ENCODE measurements around the gene CCDC12. TPM values are rescaled to one million over a fixed set of nuclear protein-coding genes. Genes with fewer than 3 reads are reported as not detected.
A peak's percentile ranks its signal among the peaks of the same experiment; 100 is the strongest.

CCDC12 gene
- 33.2 TPM for polyA plus RNA-seq (2013, experiment 1 of 2; ENCODE audit: insufficient read length)
- polyA plus RNA-seq (2013, experiment 2 of 2; ENCODE audit: insufficient read length): 22.9 TPM

DNA sequence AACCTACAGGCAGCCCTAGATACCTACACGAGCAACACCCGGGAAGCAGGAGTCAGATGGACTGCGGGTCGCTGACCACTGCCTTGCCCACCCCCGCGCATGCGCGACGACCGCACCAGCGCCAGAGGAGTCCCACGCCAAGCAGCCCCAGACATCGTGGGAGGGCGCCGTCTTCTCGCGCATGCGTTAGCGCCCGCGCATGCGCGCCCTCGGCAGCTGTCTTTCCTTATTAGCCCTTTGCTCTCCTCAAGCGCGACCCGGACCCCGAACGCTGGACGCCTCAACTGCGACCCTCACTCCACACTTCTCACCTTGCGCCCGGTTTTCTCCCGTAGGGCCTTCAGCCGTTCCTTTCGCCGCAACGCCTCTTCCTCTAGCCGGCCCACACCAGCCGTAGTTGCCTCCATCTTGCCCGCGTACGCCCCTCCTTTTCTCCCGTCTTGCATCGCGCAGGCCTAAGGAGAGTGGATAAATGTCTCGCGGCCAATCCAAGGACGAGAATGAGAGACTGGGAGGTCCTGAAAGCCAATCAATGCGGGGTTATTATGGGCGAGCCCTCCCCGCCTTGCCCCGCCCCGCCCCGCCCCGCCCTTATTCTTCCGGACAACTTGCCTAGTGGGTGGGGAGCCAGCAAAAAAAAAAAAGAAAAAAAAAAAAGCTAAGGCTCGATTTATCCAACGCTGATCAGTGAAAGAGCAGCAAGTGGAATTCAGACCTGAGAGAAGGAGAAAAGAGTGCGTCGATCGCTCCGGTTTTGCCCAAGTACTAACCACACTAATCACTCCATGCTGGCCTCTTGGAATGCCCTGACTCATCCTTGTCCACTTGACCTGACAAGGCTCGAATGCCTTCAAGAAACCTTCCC is at the start of gene CCDC12:
Gene CCDC12, minus strand, starts transcription at position 420 of the 865 bp plus-strand sequence. Its CDS starts 13 bp downstream, at position 407.
- peak; percentile 100 for DNase-seq

DNA sequence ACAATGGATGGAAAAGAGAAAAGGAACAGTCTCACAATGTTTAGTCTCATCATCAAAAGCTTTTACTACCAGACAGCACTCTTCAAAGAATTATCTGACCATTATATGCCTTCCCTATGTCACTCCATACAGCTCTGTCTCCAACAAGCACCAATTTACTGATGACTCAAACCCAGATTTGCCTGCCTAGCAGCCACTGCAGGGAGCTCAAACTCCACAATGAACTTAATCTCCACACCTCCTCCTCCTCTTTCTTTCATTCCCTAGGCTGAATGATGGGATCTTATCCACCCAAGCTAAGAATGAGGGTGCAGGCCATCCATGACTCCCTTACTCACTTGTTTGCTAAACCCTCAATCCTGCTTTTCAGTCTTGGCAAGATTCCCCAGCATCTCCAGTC is 48.4 kb upstream of the CCDC12 start:
- DNase-seq: no peak

DNA sequence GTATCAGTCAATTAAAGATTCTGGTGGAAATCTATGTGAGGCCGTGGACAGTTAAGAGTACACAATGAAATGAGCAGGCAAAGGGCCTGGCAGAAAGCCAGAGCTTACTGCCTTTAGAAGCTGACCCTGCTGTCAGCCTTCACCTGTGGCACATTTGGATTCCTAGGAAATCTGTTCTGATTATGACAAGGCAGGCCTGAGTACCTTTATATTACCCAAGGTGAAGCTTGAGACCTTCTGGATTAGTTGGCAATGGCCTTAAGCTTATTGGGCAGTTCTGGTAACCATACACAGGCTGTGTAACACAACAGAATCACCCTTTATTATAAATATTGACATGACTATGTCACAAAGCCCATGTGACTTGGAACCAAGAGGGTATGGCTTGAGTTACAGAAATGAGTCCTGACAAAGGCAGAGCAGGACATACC is 46.1 kb upstream of the CCDC12 start:
- DNase-seq: no peak

DNA sequence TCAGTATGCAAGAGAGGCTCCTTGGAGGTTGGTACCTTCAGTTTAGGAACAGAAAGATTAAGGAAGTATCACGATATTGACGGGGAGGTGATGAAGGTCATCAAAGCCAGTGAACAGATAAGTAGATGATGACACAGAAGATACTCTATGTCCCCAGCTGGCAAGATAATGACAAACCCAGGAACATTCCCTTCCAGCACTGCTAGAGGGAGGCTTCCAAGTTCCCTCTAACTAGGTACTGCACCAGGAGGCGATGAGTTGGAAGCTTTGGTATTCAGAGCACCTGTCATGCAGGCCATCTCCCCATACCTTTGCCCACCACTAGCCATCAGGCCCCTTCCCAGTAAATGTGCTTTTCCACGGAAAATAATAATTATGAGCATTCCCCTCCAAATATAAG is 43.8 kb upstream of the CCDC12 start:
- DNase-seq: no peak

DNA sequence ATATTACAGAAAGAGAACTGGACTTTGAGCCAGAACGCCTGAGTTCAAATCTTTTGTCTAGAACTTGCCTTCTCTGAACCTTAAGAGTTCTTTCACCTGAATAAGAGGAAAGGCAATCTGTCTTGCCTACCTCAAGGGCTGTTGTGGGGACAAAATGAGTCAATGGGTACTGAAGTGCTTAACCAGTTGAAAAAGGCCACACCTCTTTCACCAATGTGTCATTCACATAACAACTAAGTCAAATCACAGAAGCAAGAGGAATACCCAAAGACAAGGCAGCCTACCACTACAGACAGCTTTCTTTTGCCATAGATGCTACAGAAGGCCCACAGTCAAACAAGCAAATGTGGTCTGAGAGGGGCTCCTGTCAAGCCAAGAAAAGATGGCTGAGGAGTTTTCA is 42.7 kb upstream of the CCDC12 start:
- DNase-seq: no peak

DNA sequence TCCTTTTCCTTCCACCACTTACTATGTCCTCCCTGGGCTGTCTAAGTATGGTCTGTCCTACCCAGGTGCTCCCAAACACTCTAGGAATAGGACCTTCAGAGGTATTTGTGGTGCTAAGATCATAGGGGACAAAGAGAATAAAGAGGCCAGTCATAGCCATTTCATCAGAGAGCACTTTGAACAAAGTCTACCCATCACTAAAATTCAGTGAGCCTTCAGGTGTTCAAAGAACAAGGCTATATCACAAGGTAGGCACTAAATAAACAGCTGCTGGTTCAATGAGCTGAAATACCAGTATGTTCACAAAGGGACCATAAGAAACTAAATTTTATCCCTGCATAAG is 41.7 kb upstream of the CCDC12 start:
- no peak for DNase-seq

DNA sequence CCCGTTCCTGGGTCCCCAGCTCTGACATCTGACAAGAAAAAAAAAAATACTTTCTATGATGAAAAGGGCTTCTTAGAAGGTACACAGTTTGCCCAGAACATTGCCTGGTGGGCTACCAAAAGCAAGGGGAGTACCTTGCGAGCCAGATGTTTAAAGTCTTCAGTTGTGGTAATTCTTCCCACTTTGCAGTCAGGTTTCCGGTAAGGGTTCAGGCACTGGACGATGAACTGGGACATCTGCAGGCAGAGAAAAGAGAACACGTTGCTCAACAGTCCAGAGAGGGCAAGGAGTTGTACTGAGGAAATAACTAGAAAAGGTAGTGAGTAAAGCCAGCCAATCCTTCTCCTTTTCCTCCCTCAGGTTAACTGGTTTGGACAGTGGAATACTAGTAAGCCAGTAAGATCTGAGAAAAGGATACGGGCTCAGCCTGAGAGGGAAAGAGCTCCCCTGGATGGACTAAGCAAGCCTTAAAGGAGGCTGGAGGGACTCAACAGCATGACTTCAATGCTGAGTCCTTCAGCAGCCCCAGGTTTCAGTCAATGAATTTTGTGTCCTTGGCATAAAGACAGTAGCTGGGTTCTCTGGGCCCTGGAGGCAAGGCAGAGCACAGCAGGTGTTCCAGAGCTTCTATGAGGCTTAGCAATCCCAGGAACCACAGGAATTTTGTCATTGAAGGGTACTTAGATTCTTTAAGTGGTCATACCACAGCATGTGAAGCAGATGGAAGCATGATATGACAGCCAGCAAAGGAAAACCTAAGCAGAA is 41.1 kb upstream of the CCDC12 start:
- DNase-seq: peak; percentile 77

DNA sequence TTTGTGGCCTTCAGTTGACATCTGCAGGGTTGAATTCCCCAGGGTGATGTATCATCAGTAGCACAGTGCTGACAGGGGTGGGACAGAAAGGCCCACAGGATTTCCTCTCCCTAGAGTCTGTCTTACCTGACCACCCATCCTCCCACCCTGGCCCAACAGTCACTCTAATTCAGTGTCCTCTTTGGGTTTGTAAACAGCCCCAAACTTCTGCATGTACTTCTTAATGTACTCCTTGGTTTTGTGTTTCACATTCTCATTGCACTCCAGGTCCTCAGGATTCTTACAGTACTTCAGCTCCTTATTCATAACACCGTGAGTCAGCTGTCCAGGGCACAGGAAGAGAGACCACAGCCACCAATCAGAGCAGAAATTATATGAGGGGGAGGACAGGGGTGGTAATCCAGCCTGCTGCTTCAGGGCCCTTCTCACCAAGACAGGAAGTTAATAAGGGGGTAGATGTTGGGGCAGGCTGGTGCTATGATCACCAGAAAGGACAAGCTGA is 40.4 kb upstream of the CCDC12 start:
- DNase-seq: peak; percentile 92

DNA sequence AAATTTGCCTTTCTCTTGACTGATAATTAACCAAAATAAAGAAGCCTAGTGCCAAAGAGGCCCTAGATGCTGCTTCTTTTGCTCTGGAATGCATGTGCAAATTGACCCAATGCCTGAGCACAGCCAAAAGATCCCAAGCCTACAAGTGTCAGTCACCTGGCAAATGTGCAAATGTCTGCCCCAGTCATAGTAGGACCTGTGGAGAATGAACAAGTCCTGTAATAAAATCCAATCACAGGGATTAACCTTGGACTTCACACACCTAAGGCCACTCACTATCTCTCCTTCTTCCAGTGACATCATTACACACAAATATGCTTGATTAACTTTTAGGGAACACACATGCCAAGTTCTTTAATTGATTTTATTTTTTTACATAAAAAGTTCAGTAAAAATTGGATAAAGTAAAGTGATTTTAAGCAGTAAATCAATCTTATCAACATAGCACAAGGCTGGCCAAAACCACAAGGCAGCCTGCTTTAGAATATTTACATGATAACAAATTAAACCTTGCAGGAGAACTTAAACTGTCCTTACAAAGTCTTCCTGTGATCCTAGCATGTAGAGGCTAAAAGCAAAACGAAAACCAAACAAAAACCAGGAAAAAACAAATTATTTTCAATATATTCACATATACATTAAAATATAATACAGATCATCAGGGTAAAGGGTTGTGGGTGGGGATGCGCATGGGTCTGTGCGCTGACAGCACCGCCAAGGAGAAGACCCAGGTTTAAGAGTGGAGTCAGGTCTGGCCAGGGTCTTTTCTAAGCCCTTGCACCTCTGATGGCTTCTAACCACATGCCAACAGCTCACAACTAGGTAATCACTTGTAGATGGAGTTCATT is 39.8 kb upstream of the CCDC12 start:
- DNase-seq: no peak

DNA sequence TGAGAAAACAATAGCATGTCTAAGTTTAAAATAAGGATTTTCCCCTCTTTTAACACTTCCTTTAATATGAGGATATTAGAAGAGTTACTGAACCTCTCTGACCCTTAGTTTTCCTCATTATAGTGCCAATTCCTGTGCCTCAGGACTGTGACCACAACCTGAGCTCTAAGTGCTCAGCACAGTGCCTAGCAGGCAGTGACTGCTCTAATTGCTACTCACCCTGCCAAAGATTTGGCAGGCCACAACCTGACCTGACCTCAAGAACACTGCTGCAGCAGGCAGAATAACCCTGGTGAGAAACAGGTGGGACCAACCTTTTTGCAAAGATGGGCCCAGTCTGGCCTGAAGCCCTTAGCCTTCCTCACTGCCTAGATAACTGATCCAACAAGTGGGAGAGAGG is 38.6 kb upstream of the CCDC12 start:
- DNase-seq: no peak

DNA sequence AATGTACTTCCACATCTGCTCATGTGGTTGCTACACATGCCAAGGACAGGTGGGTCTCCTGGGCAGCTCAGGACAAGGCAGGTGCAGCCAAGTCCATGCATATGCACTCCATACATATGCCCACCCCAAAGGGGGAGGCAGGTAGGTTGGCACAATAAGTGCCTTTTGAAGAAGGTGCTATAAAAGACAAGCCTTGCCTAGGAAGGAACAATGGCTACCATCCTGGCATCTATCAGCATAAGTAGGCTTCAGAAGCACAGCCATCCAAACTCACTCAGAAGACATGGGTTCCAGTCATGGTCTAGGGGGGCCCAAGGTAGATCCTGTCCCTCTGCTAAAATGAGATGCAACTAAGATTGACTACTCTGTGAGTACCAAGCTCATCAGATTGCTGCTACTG is 37.5 kb upstream of the CCDC12 start:
- no peak for DNase-seq

DNA sequence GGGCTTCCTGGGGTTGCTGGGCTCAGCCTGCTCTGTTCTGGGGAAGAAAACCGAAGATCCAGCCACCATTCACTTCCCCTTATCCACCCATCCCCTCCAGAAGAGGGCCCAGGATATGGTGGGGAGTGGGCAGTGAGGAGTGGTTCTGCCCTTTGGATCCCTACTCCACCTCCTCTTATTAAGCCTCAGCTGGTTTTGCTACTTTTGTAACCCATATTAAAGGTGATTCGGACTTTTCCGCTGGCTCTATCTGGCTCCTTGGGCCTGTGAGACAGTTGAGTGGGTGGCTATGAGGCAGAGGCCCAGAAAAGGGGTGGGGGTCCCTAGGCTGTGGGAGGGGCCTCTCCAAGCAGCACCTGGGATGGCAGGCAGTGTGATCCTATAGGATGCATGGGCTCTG is 36.7 kb upstream of the CCDC12 start:
- no peak for DNase-seq

DNA sequence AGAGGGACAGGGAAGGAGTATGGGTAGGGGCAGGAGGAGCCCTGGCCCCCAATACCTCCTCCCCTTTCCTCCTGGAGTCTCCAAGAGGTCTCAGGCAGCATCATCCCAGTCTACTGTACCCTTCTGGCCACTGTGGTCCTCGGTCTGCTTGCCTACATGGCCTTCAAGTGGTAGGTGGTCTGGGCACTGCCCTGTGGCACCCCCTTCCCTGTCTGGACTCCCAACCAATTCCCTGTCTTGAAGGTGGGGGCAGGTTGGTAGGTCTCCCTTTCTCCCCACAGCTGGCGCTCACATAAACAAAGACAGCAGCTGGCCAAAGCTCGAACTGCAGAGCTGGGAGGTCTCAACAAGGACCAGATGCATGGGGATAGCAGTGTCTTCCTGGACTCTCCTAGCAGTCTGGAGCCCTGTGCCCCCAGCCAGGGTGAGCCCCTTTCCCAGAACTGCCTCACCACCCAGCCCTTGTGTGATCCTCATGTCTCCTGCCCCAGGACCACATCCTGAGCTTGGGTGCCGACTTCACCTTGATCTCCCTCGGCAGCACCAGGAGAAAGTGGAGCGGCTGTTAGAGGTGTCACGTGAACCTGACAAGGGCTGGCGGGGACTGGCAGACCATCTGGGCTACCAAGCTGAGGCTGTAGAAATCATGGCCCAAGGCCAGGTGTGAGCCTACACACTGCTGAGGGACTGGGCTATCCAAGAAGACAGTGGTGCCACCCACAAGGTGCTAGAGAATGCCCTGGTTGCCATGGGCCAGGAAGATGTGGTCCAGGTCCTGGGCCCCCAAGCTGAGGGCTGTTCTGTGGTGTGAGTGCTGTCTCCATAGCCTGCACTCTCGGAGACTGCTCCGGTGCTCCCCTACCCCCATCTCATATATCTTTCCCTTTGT is 36.0 kb upstream of the CCDC12 start:
- no peak for DNase-seq

DNA sequence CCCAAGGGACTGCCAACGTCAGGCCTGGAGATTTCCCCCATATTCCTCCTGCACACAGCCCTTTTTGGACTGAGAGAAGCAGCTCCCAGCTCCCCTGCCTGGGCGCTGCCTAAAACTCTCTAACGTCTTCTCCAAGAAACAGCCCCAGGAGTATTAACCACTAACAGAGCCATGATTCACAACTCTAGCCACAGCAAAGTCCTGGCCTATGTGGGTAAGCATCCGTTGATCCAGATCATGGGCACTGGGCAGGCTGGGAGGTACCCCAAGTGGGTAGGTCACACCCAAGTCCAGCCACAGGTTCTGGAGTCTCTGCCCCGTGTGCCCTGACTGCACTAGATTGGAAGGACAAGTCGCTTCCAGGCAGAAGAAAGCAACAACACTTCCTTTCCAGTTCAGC is 34.8 kb upstream of the CCDC12 start:
- DNase-seq: no peak

DNA sequence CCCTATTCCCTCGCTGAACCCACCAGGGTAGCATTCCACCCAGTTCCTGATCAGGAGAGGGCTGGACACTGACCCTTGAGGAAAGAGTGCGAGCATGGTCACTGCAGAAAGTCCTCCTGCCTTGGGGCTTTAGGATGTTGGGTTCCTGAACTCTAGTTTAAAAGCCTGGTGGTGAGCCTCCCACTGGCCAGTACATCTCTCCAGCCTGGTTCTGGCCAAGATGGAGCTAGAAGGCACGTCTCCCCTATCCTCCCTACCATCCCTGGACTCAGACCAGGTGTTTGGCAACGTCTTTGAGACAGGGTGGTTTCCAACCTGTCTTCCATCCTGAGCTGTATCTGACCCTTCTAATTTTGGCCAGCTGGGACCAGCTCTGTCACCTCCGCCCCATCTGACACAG is 34.4 kb upstream of the CCDC12 start:
- DNase-seq: no peak

DNA sequence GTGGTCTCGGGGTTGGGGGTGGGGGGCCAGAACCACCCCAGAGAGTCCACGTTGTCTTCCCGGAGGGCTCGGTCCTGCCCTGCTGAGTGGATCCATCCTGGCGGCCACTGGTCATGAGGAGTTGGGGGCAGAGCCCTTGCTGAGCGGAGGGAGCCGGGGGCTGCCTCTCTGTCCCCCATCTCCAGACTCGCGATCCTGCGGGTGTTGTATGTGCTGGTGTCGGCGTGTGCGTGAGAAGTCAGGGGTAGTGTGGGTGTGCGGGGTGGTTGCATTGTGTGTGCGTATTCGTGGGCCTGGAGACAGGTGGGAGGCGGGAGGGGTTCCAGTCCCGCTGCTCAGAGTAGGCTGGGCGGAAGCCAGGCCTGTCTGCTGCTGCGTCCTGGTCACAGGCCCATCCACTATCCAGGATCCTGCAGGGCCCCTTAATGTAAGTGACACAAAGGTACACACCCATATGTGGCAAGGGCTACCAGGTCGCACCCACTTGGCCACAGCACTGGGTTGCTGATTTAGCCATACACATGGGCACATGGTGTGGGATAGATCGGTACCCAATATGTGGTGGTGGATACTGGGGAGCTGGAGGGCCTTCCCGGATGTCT is 33.7 kb upstream of the CCDC12 start:
- DNase-seq: no peak

DNA sequence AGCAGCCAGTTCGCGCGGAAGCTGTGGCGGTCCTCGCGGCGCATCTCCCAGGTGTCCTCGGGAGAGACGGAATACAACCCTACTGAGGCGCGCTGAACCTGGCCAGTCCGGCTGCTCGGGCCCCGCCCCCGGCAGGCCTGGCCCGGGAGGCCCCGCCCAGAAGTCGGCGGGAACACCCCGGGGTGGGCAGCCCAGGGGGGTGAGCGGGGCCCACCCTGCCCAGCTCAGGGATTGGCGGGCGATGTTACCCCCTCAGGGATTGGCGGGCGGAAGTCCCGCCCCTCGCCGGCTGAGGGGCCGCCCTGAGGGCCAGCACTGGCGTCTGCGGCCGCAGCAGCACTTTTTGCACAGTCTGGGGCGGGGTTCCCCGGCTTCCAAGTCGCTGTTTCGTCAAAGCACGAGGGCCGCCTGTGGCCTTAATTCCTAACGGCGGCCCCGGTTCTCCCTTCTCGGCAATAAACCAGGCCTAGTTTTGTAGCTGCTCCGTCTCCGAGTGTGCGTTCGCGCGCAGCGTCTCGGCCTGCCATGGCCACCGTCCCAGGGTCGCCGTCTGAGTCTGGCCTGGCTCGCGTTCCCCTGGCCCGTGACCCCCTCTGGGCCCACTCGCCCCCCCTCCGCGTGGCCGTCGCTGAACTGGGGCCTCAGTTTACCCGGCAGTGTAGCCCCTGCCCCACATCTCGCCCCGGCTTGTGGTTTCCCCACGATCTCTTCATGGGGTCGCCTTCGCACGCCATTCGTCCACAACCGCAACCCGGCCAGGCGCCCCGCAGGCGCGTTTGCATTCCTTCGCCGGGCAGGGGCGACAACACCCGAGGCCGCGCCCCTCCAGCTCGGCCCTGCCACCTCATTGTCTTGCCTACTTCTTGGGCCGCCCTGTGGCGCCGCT is 32.9 kb upstream of the CCDC12 start:
- DNase-seq: peak; percentile 92

DNA sequence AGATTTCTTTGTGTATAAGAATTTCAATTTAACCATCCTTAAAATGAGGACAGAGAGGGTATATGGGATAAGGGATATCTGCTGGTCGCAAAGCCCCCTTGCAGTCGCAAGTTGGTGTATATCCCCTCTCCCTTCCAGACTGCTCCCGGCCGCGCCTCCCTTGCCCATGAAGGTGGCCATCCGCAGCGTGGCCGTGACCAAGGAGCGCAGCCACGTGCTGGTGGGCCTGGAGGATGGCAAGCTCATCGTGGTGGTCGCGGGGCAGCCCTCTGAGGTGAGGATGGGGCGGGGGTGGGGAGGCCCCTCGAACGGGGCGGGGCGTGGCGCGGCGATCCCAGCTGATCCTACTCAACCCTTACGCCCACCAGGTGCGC is 32.3 kb upstream of the CCDC12 start:
- no peak for DNase-seq

DNA sequence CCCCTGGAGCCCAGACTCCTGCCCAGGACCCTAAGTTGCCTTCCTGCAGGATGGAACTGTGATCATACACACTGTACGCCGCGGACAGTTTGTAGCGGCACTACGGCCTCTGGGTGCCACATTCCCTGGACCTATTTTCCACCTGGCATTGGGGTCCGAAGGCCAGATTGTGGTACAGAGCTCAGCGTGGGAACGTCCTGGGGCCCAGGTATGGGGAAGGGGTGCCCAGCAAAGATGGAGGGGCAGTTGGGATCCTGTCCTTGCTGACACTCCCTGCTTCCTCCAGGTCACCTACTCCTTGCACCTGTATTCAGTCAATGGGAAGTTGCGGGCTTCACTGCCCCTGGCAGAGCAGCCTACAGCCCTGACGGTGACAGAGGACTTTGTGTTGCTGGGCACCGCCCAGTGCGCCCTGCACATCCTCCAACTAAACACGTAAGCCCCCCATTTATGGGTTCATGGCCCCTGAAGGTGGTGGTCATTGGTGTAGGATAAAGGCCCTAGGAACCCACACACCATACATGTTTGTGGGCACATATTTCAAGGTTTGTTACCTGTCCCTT is 31.8 kb upstream of the CCDC12 start:
- DNase-seq: no peak

All from fibroblast of skin of back (primary cell).